HG02678 (cell line): ENCODE data around the gene LILRB3.

Source experiments
- ATAC-seq: cut with Tn5 transposase; IDR thresholded peaks from one replicate; pipeline ENCODE4 v1.9.1; 2021; ENCODE audit warnings: mild to moderate bottlenecking, moderate library complexity; ENCODE audit not compliant: unreplicated experiment

Gene LILRB3

DNA sequence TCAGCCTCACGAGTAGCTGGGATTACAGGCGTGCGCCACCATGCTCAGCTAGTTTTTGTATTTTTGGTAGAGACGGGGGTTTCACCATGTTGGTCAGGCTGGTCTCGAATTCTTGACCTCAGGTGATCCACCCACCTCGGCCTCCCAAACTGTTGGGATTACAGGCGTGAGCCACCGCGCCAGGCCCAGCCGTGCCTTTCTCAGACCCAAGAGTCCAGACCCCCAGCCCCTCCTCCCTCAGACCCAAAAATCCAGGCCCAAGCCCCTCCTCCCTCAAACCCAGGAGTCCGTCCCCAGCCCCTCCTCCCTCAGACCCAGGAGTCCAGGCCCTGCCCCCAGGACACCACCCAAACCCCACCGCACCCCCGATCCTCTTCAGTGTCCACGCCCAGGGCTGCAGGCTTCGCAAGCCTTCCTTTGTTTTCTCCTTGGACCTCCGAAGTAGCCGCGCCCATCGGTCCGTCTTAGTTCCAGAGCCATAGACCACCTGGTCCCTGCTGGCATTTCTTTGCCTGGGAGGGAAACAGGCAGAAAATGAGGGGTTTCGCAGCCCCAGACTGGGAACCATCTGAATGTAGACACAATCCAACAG, 53.6 kb downstream of the LILRB3 start:
- ATAC-seq, result no peak

DNA sequence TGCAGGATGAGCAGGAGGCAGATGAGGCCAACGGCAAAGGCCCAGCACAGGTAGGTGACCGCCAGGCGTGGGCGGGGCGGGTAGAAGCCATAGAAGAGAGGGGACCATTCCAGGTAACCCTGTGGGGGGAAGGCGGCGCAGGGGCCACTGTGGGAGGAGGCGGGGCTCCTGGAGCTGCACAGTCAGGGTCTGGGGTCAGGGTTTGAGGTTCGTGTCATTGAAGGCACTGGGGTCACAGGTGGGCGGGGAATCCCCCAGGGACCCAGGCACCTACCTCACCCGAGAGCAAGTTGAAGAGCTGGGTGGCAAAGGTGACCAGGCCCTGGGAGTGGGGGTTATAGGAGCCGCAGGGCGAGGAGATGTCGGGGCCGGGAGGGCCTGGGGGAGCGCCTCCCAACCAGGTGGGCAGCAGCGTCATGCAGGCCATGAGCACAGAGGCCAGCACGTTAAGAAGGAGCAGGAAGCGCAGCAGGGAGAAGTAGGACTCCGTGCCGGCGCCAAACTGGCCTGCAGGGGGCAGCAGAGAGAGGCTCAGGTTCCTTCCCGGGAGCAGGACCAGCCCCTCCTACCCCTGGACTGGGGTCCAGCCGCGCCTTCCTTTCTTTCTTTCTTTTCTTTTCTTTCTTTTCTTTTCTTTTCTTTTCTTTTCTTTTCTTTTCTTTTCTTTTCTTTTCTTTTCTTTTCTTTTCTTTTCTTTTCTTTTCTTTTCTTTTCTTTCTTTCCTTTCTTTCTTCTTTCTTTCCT, 54.5 kb downstream of the LILRB3 start:
- peak; percentile 55 for ATAC-seq
